IPS-15b (cell line): ENCODE results near the gene MAGEA10.
"Not testable (repeated sequence)": the region's sequence is repeated elsewhere in the genome, so short reads cannot be mapped to it uniquely, and the experiment has no call there.

ENCODE experiments used
- H3K27me3 ChIP-seq: one replicate; pipeline ENCODE4 v1.6.1; 2013; ENCODE audit warnings: low read length; ENCODE audit not compliant: control insufficient read depth, insufficient read depth
- H3K36me3 ChIP-seq: one replicate; pipeline ENCODE4 v1.6.1; 2013; ENCODE audit warnings: low read length; ENCODE audit not compliant: control insufficient read depth, insufficient read depth
- H3K4me1 ChIP-seq: one replicate; pipeline ENCODE4 v1.6.1; 2013; ENCODE audit warnings: mild to moderate bottlenecking, low read length; ENCODE audit not compliant: control insufficient read depth, insufficient read depth
- H3K4me3 ChIP-seq: one replicate; pipeline ENCODE4 v1.5.1; 2013; ENCODE audit warnings: low read depth, low read length
- H3K9ac ChIP-seq: one replicate; pipeline ENCODE4 v1.6.1; 2013; ENCODE audit warnings: low read depth, mild to moderate bottlenecking, low read length
- H3K9me3 ChIP-seq: one replicate; pipeline ENCODE4 v1.6.1; 2013; ENCODE audit warnings: mild to moderate bottlenecking, low read length; ENCODE audit not compliant: control insufficient read depth, insufficient read depth

Gene MAGEA10

DNA sequence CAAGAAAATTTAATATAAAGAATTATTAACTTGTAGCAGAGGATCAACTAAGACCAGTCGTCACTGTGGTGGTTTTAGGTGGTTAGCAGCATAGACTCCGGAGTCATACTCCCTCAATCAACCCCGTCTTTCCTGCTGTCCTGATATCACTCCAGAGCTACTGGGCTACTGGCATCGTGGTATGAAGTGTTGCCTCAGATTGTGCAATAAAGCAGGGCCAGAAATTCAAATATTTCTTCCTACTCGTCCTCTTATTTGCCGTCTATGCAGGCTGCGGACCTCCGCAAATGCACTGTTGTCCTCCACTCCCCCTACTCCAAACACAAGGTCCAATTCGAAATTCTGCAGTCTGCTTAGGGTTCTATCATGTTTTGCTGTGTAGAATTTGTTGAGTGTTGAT is 1.2 kb upstream of the MAGEA10 start:
- no peak overlapping the region for H3K4me3 ChIP-seq
- no peak overlapping the region for H3K9ac ChIP-seq
- H3K4me1 ChIP-seq: no peaks in the 10 kb centered on the region
- H3K27me3 ChIP-seq: no peaks in the 10 kb centered on the region
- H3K36me3 ChIP-seq: no peaks in the 10 kb centered on the region
- H3K9me3 ChIP-seq: no peaks in the 10 kb centered on the region

DNA sequence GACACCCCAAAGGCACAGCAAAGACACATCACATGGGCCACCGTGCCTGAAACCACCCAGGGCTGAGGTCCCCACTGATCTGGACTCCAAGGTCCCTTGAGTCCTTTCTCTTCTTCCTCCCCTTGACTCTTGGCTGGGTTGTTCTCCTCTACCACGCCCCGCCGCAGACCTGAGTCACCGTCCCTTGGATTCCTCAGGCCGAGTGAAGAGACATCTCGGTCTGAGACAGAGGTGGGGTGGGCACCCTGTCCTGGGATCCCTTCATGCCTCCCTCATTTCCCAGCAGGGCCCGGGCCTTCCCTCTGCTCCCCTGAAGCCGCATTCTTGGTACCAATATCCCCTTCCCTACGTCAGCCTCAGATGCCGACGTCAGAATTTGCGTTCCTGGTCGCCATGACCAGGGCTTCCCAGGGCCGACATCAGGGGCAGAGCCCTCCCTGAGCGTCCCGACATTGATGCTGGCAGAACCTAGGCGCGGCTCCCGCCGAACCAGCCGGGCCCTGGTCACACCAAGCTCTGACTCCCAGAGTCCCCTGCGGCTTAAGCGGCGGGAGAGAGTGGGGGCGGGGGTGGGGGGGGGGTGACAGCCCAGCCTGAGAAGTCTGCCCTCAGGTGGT is 498 bp downstream of the MAGEA10 start:
- no peaks in the 10 kb centered on the region for H3K9me3 ChIP-seq
- H3K4me3 ChIP-seq: no peak overlapping the region
- H3K27me3 ChIP-seq: no peaks in the 10 kb centered on the region
- H3K9ac ChIP-seq: no peak overlapping the region
- no peaks in the 10 kb centered on the region for H3K36me3 ChIP-seq
- no peaks in the 10 kb centered on the region for H3K4me1 ChIP-seq

DNA sequence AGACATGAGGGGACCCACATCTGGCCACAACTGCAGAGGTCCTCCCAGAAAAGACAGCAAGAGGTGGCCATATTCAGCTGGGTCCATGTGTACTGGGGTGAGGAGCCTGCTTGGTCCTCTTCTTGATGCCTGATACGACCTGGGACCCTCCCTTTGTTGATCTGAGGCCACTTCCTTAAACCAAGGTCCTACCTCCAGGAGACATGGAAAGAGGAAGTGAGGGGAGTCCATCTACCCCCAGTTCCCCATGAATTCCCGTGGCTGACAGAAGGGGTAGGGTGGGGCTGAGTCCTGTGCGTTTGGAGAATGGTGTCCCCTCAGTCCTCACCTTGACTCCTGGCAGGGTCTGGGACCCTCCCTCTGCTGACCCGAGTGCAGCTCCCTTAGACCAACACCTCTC is 2.1 kb downstream of the MAGEA10 start:
- Histone ChIP-seq H3K4me3 (no peak overlapping the region), H3K9ac (no peak overlapping the region), H3K27me3 (no peaks in the 10 kb centered on the region), H3K36me3 (no peaks in the 10 kb centered on the region), H3K4me1 (no peaks in the 10 kb centered on the region), H3K9me3 (no peaks in the 10 kb centered on the region)

DNA sequence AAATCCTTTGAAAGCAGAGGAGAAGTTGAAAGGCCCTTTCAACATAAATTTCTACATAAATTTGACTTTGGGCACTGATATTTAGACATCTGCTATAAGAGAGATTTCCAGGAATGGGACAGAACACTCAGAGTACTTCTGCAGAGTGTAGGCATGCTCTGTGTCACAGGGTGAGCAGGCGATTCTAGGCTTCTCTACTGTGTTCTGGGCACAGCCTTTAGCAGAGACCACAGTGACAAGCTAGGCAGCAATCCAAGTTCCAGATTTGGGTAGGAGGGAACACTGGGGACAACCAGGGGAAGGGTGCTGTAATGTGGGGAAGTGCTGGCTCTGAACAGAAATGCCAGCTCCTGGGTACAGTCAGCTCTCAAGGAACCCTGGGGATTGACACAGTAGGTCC is 6.9 kb downstream of the MAGEA10 start:
- no peak overlapping the region for H3K9ac ChIP-seq
- H3K36me3 ChIP-seq: no peaks in the 10 kb centered on the region
- no peak overlapping the region for H3K4me3 ChIP-seq
- no peaks in the 10 kb centered on the region for H3K9me3 ChIP-seq
- H3K4me1 ChIP-seq: no peaks in the 10 kb centered on the region
- no peaks in the 10 kb centered on the region for H3K27me3 ChIP-seq

DNA sequence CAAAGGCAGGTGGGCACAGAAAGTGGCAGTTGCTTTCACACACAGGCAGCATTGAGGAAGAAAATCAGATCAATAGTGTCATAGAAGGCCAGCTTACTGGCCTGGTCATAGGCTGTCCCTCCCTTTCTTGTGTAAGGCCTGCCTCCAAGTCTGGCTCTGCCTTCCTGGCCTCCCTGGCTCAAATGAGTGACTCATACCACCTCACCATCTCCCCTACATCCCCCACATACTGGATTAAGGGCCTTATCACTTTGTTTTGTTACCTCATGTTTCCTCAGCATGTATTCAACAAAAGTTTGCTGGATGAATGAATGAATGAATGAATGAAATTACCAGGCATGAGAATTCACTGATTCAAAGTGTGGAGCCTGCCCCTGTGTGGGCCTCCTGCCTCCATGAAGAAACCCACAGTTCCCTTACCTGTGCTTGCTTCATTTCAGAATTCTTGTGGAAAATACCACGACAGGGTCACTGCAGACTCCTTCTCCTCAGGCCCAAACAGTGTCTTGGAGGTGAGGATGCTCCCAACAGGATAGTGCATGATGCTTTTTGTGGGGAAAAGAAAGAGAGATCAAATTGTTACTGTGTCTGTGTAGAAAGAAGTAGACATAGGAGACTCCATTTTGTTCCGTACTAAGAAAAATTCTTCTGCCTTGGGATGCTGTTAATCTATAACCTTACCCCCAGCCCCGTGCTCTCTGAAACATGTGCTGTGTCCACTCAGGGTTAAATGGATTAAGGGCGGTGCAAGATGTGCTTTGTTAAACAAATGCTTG is 9.1 kb downstream of the MAGEA10 start:
- H3K9me3 ChIP-seq, H3K27me3 ChIP-seq, H3K4me3 ChIP-seq, H3K9ac ChIP-seq, H3K4me1 ChIP-seq, H3K36me3 ChIP-seq: not testable (repeated sequence)

DNA sequence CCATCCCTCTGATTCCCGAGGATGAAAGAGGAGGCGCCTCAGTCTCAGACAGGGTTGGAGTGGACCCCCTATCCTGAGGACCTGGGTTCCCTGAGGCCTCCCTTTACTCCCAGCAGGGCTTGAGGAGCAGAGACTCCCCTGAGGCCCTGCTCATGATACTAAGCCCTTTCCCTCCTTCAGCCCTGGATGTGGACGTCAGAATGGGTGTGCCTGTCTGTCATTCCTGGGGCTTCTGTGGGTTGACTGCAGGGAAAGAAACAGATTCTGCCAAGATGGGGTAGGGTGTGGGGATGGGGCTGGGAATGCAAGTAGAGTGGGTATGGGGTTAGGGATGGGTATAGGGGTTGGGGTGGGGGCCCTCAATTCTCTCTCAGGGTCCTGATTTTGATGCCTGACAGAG is 21.1 kb downstream of the MAGEA10 start:
- Histone ChIP-seq H3K4me1 (no peaks in the 10 kb centered on the region), H3K27me3 (no peaks in the 10 kb centered on the region), H3K9ac (no peak overlapping the region), H3K4me3 (no peak overlapping the region), H3K36me3 (no peaks in the 10 kb centered on the region), H3K9me3 (no peaks in the 10 kb centered on the region)

DNA sequence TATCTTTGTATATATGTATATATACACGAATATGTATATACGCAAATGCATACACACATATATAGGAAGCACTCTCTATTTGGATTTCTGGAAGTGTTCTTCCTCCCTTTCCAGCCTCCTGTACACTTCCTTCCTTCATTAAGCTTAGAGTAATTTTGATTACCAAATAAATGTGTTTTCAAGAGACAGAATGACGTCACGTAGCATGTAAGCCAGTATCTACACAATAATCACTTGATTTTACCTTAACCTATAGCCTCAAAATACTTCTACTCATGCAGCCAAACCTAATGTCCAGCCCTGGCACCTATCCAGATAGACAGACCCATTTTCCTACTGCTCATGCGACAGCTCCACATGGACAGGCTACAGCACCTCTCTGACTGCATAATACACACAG is 29.9 kb downstream of the MAGEA10 start:
- Histone ChIP-seq H3K9me3 (peaks cover 2% of the 10 kb centered on the region), H3K4me3 (no peak overlapping the region), H3K27me3 (no peaks in the 10 kb centered on the region), H3K9ac (no peak overlapping the region), H3K4me1 (no peaks in the 10 kb centered on the region), H3K36me3 (no peaks in the 10 kb centered on the region)

DNA sequence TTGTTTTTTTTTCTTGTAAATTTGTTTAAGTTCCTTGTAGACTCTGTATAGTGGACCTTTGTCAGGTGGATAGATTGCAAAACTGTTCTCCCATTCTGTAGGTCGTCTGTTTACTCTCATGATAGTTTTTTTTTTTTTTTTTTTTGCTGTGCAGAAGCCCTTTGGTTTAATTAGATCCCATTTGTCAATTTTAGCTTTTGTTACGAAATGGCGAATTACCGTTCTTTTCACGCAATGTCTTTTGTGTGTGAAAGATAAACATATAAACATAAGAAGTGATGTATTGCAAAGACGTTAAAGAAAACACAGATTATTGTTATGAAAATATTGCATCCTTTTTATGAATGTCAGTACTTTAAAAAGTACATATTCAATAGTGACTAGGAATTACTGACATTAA is 34.5 kb downstream of the MAGEA10 start:
- no peaks in the 10 kb centered on the region for H3K27me3 ChIP-seq
- no peaks in the 10 kb centered on the region for H3K4me1 ChIP-seq
- peaks cover 7% of the 10 kb centered on the region for H3K9me3 ChIP-seq
- H3K36me3 ChIP-seq: no peaks in the 10 kb centered on the region
- no peak overlapping the region for H3K4me3 ChIP-seq
- H3K9ac ChIP-seq: no peak overlapping the region

DNA sequence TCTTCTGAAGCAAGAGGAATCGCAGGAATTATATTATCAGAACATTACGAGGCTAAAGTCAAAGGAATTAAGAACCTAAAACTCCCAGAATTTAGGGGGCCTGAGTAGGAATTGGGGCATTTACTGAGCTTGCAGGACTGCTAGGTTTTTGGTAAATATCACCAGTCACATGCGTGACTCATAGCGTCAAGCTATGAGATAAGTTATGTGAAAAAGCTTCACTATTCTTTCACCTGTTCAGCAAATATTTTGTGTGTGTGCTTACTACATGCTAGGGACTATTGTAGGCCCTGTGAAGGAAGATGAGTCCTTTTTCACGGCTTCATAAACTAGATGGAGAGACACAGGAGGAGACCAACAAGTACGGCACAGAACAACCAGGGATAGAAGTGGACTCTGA is 52.2 kb downstream of the MAGEA10 start:
- H3K4me3 ChIP-seq: no peak overlapping the region
- H3K4me1 ChIP-seq: no peaks in the 10 kb centered on the region
- H3K9me3 ChIP-seq: no peaks in the 10 kb centered on the region
- no peaks in the 10 kb centered on the region for H3K27me3 ChIP-seq
- H3K9ac ChIP-seq: no peak overlapping the region
- no peaks in the 10 kb centered on the region for H3K36me3 ChIP-seq
